ENCODE measurements around the gene PTGS1. TPM values are rescaled to one million over a fixed set of nuclear protein-coding genes. Genes with fewer than 3 reads are reported as not detected.

PTGS1 gene
- total and polyA plus RNA-seq, 2 of the 13 experiments (the other 11 are each of a cell fraction or from before 2014, with no cell fraction given), result 0.07 to 0.08 TPM

DNA sequence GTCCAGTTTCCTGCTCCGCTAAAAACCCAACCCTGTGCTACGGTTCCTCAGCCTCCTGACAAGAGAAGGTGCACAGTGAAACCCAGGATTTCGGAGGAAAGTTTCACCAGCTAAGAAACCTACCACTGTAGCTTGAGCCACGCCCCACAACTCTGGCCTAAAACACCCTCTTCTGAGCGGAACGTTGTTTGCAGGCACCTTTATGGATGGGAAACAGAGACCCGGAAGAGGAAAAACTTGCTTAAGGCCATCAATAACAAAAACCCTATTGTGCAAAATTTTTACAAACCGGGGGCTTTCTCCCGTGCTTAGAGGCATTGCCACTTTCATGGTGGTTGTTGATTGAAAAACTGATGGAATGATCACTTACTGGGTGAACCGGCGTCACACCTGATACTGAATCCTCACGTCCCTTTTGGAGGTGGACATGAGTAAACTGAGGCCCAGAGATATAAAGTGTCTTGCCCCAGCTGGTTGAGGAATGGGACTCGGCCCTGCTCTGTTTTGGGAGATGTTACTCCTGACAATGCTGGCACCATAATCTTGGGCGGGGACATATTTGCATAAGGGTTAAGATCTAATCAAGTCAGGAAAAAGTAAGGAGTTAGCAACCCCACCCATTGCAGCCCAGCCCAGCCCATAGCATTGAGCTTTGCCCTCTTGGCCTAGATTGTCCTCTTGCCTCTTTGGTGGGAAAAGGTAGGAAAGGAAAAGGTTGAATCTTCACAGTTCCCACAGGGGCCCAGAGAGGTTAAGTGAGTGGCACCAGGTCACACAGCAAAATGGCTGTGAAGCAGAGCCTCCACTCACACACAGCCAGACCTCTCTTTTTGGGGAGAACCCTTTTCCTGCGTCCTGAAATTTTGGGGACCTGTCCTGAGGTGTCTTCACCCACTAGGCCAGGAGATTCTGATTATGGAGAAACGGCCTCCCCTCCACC lies 23.2 kb upstream of the PTGS1 start (continued):
- TF ChIP-seq, protein P1, sequence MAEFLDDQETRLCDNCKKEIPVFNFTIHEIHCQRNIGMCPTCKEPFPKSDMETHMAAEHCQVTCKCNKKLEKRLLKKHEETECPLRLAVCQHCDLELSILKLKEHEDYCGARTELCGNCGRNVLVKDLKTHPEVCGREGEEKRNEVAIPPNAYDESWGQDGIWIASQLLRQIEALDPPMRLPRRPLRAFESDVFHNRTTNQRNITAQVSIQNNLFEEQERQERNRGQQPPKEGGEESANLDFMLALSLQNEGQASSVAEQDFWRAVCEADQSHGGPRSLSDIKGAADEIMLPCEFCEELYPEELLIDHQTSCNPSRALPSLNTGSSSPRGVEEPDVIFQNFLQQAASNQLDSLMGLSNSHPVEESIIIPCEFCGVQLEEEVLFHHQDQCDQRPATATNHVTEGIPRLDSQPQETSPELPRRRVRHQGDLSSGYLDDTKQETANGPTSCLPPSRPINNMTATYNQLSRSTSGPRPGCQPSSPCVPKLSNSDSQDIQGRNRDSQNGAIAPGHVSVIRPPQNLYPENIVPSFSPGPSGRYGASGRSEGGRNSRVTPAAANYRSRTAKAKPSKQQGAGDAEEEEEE (CRISPR knock-in tag; IDR thresholded peaks at IDR 0.05; ENCODE audit: borderline replicate concordance), result no peak
- TF ChIP-seq STAT5B (CRISPR knock-in tag; IDR thresholded peaks at IDR 0.05), result no peak
- peak; percentile 1; the same call in 1 of the 2 replicates for TF ChIP-seq ZFX (CRISPR knock-in tag; IDR thresholded peaks at IDR 0.05; ENCODE audit: low read depth)
- TF ChIP-seq ZMAT3 (CRISPR knock-in tag; conservative IDR thresholded peaks at IDR 0.05), result no peak
- TF ChIP-seq DNMT1 (CRISPR knock-in tag; IDR thresholded peaks at IDR 0.05), result no peak
- no peak for TF ChIP-seq MBNL3 (CRISPR knock-in tag; conservative IDR thresholded peaks at IDR 0.05)
- no peak for TF ChIP-seq REXO4 (CRISPR knock-in tag; IDR thresholded peaks at IDR 0.05; ENCODE audit: borderline replicate concordance)
- peak; percentile 99 for TF ChIP-seq ZNF768 (CRISPR knock-in tag; IDR thresholded peaks at IDR 0.05)
- no peak for TF ChIP-seq GTF2F1 (IDR thresholded peaks at IDR 0.05; ENCODE audit: low read length)
- TF ChIP-seq ELF1 (CRISPR knock-in tag; IDR thresholded peaks at IDR 0.05), result peak; percentile 18; the same call in 1 of the 2 replicates
- peak; percentile 46 for TF ChIP-seq ZFP36 (IDR thresholded peaks at IDR 0.05; ENCODE audit: borderline replicate concordance, low read depth, low read length, partially characterized antibody)
- TF ChIP-seq CEBPZ (IDR thresholded peaks at IDR 0.05; ENCODE audit: low read length), result no peak
- no peak for TF ChIP-seq TARDBP (CRISPR knock-in tag; IDR thresholded peaks at IDR 0.05)

Measured in HepG2 (cell line).